Medulla oblongata (tissue), 1 donor: Measurements from ENCODE around the gene MGMT.
"Not testable (repeated sequence)": the region's sequence is repeated elsewhere in the genome, so short reads cannot be mapped to it uniquely, and the experiment has no call there.

Source experiments
- DNase-seq: peaks from one replicate; pipeline ENCODE4 v3.0.0-alpha.2; 2015; ENCODE audit errors: extremely low spot score

The MGMT gene

GRCh38 chr10:129466703-129467358, at the start of gene MGMT:
TSS of gene MGMT (plus strand) at chr10:129467241.
- DNase-seq, result peak; percentile 88

- no peak for DNase-seq
Measured at GRCh38 chr10:129417870-129418269, 49.2 kb upstream of the MGMT start.

DNA sequence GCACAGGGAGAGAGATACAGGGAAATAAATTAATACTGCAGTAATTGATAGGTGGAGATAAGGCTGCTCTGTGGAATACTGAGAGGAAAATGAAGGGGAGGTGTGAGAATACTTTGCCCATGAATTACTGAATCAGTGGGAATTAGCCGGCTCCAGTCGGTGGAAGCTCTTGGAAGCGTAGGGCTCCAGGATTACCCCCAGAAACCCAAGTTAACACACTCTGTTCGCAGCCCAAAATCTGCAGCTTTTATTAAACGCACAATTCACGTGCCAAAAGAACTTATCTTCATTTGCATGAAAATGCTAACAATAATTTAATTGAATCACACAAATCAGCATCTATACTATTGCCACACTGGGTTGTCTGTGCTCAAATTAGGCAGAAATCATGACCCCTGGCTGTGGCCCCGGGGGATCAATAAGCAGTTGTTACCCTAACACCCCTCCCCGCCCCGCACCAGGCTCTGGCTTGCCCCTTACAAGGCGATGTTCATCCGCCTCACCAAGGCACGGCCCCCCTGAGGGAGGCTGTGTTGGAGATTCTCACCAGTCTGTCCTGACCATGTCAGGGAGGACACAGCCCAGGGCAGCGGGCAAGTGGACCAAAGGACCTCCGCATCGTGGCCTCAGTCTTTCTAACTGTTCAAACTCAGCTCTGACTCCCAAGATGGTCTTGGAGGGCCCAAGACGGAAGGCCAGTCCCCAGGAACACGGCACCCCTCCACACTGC, 48.4 kb upstream of the MGMT start:
- no peak for DNase-seq

GRCh38 chr10:129419397-129419796, 47.6 kb upstream of the MGMT start:
- DNase-seq, result no peak

- peak; percentile 66 for DNase-seq
Measured at GRCh38 chr10:129421399-129422010, 45.5 kb upstream of the MGMT start.

GRCh38 chr10:129424978-129425377, 42.1 kb upstream of the MGMT start:
- no peak for DNase-seq

DNA sequence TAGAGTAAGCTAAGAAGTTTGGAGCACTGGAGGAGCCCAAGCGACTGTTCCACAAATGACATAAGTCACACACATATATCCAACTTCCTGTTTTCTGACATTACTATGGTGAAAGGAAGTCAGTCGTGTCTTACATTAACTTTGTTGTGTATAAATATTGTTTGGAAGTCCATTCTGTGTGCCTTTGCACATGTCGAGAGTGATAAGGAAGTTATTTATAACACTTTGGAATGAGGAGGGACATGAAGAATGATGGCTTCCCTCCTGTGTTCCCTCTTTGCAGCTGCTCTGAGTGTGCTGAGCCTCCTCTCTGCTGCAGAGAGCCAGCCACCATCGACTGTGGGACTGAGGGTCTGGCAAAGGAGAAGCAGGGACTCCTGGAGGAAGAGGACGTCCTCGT, 40.4 kb upstream of the MGMT start:
- DNase-seq, result no peak

DNA sequence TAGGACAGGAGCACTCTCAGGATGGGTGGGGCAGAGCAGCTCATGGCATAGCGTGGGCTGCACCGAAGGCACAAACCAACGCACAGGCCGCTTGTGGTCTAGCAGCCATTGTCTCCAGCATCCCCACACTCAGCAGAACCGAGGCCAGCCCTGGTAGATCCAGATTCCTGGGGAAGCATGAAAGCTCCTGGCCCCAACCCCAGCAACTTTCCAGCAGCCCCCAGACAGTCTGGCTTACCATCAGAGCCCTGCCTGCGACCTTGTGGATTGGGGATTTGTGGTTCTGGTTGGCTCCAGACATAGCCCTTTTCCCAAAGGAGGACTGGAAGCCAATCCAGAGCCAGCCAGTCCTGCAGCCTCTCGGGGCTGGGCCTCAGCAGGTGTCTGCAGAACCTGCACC, 33.8 kb upstream of the MGMT start:
- DNase-seq, result no peak

DNA sequence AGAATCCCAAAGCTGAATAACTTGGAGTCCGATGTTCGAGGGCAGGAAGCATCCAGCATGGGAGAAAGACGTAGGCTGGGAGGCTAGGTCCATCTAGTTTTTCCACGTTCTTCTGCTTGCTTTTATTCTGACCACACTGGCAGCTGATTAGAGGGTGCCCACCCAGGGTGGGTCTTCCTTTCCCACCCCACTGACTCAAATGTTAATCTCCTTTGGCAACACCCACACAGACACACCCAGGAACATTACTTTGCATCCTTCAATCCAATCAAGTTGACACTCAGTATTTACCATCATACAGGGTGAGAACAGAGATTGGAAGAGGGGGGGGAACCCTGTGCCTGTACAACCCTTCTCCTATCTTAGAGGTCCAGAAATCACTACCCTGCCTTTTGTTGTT, 31.3 kb upstream of the MGMT start:
- DNase-seq, result not testable (repeated sequence)

GRCh38 chr10:129438024-129438423, 29.0 kb upstream of the MGMT start:
- no peak for DNase-seq

GRCh38 chr10:129440247-129440646, 26.8 kb upstream of the MGMT start:
- no peak for DNase-seq

GRCh38 chr10:129440722-129441316, 26.2 kb upstream of the MGMT start:
- no peak for DNase-seq

GRCh38 chr10:129441372-129442009, 25.6 kb upstream of the MGMT start:
- DNase-seq, result no peak

GRCh38 chr10:129442866-129443265, 24.2 kb upstream of the MGMT start:
- DNase-seq, result no peak

- DNase-seq, result no peak
Measured at GRCh38 chr10:129444359-129444758, 22.7 kb upstream of the MGMT start.

GRCh38 chr10:129445436-129446182, 21.4 kb upstream of the MGMT start:
- DNase-seq, result no peak

DNA sequence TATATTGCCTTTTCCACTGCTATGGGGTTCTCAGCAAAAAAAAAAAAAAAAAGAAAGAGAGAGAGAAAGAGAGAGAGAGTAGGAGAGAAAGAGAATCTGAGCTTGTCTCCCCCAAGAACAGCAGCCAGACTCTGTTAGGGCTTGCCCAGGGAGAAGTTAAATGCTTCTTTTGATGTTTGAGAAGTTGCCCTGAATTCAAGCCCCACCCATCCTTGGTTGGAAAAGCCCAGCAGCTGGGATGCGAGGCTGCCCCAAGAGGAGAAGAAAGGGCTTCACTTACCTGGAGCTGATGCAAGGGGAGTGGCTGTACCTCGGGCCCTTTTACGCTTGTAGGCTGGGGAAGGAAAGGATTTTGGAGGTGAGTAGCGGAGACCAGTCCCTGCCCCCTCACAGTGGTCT, 20.9 kb upstream of the MGMT start:
- no peak for DNase-seq

GRCh38 chr10:129447486-129447885, 19.6 kb upstream of the MGMT start:
- no peak for DNase-seq

DNA sequence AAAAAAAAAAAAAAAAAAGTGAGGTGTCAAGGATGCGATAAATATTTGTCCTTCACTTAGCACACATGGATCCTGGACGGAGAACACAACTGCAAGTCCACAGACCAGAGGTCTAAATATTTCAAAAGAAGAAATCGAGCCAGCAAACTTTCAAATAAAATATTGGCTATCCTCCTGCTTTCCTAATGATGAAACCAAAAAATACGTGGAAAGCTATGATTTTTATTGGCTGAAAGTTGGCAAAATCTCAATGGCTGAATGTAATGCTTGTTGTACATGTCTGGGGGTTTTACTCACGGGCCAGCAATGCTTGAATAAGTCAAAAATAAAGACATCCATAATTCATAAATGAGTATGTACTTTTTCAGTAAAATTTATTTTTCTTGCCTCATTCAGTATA, 19.0 kb upstream of the MGMT start:
- no peak for DNase-seq

DNA sequence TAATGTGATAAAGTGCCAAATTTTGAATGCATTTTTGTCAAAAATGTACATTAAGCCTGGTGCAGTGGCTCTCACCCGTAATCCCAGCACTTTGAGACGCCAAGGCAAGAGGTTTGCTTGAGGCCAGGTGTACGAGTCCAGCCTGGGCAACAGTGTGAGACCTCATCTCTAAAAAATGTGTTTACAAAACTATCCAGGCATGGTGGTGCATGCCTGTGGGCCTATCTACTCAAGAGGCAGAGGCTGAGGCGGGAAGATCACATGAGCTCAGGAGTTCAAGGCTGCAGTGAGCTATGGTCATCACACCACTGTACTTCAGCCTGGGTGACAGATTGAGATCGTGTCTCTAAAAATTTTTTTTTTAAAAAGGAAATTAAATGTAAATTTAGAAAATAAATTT, 18.5 kb upstream of the MGMT start:
- DNase-seq, result no peak

DNA sequence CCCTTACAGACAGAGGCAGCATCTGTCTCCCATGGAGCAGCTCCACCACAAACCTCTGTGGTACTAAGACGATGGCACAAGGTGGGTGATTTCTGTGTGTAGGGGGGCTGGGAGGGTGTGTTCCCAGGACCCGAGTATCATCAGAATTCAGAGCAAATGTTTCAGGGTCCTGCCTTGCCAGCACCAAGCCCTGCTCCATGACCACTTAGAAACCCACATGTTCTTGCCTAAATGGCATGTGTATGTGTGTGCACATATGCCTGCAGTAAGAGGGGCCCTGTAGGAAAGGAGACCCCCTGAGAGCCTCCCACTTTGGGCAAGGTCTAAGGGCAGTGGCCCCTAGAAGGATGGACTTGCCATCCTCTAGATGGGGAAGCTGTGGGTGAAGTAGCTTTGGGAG, 17.1 kb upstream of the MGMT start:
- no peak for DNase-seq

DNA sequence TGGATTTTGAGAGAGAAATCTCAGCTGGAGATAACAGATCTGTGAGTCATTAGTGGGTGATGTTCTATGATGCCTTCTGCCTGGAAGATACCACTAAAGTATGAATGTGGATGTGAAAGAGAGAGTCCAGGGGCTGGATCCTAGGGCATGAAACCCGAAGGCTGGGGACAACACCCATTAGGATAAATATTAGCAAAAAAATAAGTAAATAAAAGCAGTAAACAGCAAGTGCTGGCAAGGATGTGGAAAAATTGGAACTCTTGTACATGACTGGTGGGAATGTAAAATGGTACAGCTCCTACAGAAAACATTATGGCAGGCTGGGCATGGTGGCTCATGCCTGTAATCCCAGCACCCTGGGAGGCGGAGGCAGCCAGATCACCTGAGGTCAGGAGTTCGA, 16.6 kb upstream of the MGMT start:
- DNase-seq, result no peak
